Muscle of leg (tissue), 11 donors: Measurements from ENCODE around the gene OCRL. TPM values are rescaled to one million over a fixed set of nuclear protein-coding genes. Genes with fewer than 3 reads are reported as not detected.
A peak's percentile ranks its signal among the peaks of the same experiment; 100 is the strongest.

Experiments
- DNase-seq: peaks from one replicate; pipeline ENCODE4 v3.0.0; 2013
- H3K27ac ChIP-seq: one replicate; pipeline ENCODE4 v1.5.1; 2013; ENCODE audit warnings: mild to moderate bottlenecking, low read length, control low read depth
- H3K27me3 ChIP-seq: one replicate; pipeline ENCODE4 v1.6.1; 2013; ENCODE audit warnings: low read length; ENCODE audit not compliant: control insufficient read depth, insufficient read depth
- H3K36me3 ChIP-seq: one replicate; pipeline ENCODE4 v1.6.1; 2013; ENCODE audit warnings: low read length; ENCODE audit not compliant: control insufficient read depth, insufficient read depth
- H3K4me1 ChIP-seq: one replicate; pipeline ENCODE4 v1.6.1; 2013; ENCODE audit warnings: low read length; ENCODE audit not compliant: control insufficient read depth, insufficient read depth
- H3K4me3 ChIP-seq: one replicate; pipeline ENCODE4 v1.5.1; 2013; ENCODE audit warnings: low read length, control low read depth
- H3K9me3 ChIP-seq: replicated peaks from 2 replicates; pipeline ENCODE4 v1.6.1; 2013; ENCODE audit warnings: low read depth, low read length; ENCODE audit not compliant: control insufficient read depth
- WGBS: methylation state at CpG from one replicate; pipeline ENCODE4 v1.1.5; 2013; ENCODE audit warnings: missing lambda C conversion rate; ENCODE audit not compliant: insufficient coverage; 5-methylcytosine and 5-hydroxymethylcytosine counted together
- polyA plus RNA-seq, 8 donors: library from polyadenylated mRNA; unstranded; fragments of 120-200 nt; gene quantifications; one replicate each; pipeline versions ENCODE4 v1.2.1 to v1.2.3, GENCODE V29; 2013; ENCODE audit warnings: inconsistent platforms in 1 of 8, low replicate concordance in 1 of 8; ENCODE audit not compliant: insufficient read length in 8 of 8, insufficient read depth in 1 of 8
- total RNA-seq: library from RNA; stranded (reverse); fragments of 120-200 nt; gene quantifications from one replicate; pipeline ENCODE4 v1.2.4, GENCODE V29; 2013

OCRL gene
- total and polyA plus RNA-seq, 9 donors, result 7.7 to 17.3 (median 12.7) TPM

DNA sequence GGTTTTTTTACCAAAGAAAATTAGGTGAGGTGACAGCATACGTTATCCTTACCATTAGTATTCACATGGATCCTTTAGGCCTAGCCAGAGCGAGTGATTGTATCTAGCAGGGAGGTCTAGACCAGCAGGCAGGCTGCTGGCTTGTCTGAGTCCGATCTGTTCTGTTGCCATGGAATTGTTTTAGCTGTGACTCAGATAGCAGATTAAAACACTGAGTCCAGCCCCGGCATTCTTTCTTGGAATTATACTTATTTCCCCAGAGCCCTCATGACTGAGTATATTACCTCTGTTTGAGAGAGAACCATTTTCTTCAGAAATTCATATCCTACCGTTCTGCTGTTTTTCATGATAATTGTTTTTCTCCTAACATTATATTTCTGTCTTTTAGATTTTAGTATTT, 37.4 kb downstream of the OCRL start:
- 55% methylated on average over 2 of the region's 5 CpGs for WGBS
- H3K27me3 ChIP-seq, result peaks cover 5% of the 10 kb centered on the region

DNA sequence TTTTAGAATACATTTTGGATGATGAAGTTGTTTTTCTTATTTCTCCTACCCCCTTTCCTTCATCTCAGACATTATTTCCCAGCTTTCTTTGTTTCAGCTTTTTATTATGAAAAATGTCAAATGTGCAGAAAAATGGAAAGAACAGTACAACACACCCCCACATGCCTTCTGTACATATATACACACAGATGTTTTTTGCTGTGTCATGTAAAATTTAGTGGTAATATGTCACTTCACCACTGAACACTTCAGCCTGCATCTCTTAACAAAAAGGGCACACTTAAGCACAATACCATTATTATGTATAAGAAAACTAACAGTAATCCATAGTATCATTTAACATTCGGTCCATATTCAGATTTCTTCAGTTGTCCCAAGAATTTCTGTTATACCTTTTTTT, 37.8 kb downstream of the OCRL start:
- no peak for DNase-seq
- peaks cover 16% of the 10 kb centered on the region for H3K36me3 ChIP-seq
- no peaks in the 10 kb centered on the region for H3K4me1 ChIP-seq
- H3K4me3 ChIP-seq, result no peak overlapping the region
- WGBS, result no CpG with 5 or more reads among the region's 1 CpG
- no peaks in the 10 kb centered on the region for H3K9me3 ChIP-seq
- no peak overlapping the region for H3K27ac ChIP-seq
- H3K27me3 ChIP-seq, result peaks cover 5% of the 10 kb centered on the region

More for the DNA sequence above, 37.4 kb downstream of the OCRL start:
- Histone ChIP-seq H3K4me3 (no peak overlapping the region), H3K36me3 (peaks cover 16% of the 10 kb centered on the region), H3K27ac (no peak overlapping the region), H3K4me1 (no peaks in the 10 kb centered on the region), H3K9me3 (no peaks in the 10 kb centered on the region)
- DNase-seq, result peak; percentile 88

DNA sequence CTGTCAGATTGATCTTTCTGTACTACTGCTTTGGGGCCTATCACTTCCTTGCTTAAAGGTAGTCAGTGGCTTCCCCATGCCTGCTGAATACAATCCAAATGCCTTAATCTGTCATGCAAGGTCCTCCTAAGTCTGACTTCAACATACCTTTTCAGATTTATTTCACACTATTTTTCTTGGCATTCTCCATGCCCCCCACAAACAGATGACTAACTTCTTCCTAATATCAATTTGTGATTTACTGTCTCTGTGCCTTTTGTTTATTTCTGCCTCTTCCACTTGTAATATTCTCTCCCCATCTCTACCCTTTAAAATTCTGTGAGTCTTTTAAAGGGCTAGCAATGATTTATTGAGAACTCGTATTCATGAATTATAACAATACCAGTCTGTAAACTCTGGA, 41.8 kb downstream of the OCRL start:
- DNase-seq, result no peak
- H3K27ac ChIP-seq, result no peak overlapping the region
- H3K27me3 ChIP-seq, result peaks cover 6% of the 10 kb centered on the region
- peaks cover 5% of the 10 kb centered on the region for H3K36me3 ChIP-seq
- H3K4me3 ChIP-seq, result no peak overlapping the region
- WGBS, result no CpG with 5 or more reads among the region's 1 CpG
- no peaks in the 10 kb centered on the region for H3K9me3 ChIP-seq
- no peaks in the 10 kb centered on the region for H3K4me1 ChIP-seq

DNA sequence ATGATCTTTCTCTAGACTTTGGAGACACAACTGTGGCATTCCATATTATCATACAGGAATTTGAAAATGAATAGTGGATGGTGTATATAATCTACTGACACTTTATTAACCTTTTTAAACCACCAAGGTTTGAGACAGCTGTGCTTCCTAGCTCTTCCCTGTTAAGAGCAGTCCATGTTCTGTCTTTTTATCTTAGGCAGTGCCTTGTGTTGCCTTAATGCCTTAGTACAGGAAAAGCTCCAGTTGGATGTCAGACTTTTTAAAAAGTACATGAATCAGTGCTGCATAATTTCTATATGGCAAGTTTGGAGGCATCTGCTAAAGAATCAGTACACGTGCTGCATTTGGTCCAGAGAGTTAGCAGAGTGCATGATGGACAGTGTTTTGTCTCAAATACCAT, 45.1 kb downstream of the OCRL start:
- Histone ChIP-seq H3K4me1 (peaks cover 2% of the 10 kb centered on the region), H3K4me3 (no peak overlapping the region), H3K27me3 (peaks cover 20% of the 10 kb centered on the region), H3K36me3 (peaks cover 26% of the 10 kb centered on the region), H3K27ac (no peak overlapping the region), H3K9me3 (no peaks in the 10 kb centered on the region)
- 57% methylated on average over 1 of the region's 1 CpG for WGBS
- no peak for DNase-seq

DNA sequence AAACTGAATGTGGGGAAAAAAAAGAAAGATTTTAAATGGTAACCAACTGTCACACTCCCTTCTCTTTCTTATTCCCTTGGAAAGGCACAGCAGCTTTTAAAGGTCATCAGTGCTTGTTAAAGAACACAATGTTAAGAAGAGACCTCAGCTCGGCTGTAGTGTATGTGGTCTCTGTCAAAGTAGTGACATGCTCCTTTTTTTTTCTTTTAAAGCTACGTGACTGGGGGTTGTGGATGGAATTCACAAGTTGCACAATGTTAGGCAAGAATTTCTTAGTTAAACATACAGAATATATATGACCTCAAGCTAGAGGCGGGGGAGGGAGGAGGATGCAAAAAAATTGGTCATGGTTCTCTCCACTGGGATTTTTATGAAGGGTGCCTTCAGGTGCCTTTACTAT, 45.6 kb downstream of the OCRL start:
- Histone ChIP-seq H3K9me3 (no peaks in the 10 kb centered on the region), H3K36me3 (peaks cover 29% of the 10 kb centered on the region), H3K27me3 (peaks cover 19% of the 10 kb centered on the region), H3K4me1 (peaks cover 2% of the 10 kb centered on the region), H3K4me3 (no peak overlapping the region), H3K27ac (no peak overlapping the region)
- DNase-seq, result no peak
- 17% methylated on average over 1 of the region's 3 CpGs for WGBS

DNA sequence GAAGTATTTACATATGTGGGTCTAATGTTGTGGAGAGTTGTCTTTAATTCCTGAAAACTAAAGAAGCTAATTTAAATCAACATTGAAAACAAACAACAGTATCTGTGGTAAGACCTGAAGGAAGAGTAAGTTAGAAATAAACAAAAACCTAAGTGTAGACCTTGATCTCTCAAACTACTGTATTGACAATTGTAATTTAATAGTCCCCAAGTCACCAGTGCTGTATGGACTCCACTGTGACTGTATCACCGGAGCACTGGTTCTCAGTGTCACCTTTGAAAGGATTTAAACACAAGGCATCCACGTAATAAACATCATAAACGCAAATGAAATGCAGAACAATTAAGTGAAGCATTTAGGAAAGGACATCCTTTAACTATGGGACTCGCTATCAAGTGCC, 46.4 kb downstream of the OCRL start:
- H3K27me3 ChIP-seq, result peaks cover 17% of the 10 kb centered on the region
- peaks cover 34% of the 10 kb centered on the region for H3K36me3 ChIP-seq
- H3K4me1 ChIP-seq, result peaks cover 2% of the 10 kb centered on the region
- no CpG with 5 or more reads among the region's 4 CpGs for WGBS
- no peak overlapping the region for H3K27ac ChIP-seq
- no peak for DNase-seq
- no peaks in the 10 kb centered on the region for H3K9me3 ChIP-seq
- no peak overlapping the region for H3K4me3 ChIP-seq

DNA sequence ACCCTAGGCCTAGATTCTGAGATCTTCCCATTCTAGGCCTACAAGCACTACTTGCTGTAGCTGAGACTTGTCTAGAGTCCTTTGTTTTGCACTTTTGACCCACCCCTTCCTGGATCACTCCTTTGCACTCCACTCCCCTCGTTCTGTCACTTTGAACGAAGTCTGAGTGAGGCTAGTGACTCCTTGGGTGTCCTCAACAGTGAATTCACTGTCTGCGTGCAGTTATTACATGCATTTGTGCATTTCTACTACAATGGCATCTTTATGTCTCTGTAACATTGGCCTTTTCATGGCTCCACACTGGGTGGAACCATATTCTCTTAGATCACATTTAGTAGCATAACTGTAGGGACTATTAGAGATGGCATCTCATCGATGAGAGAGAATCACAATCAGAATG, 50.5 kb downstream of the OCRL start:
- Histone ChIP-seq H3K9me3 (no peaks in the 10 kb centered on the region), H3K36me3 (peaks cover 39% of the 10 kb centered on the region), H3K4me3 (no peak overlapping the region), H3K4me1 (peaks cover 11% of the 10 kb centered on the region), H3K27me3 (peaks cover 21% of the 10 kb centered on the region), H3K27ac (no peak overlapping the region)
- 59% methylated on average over 3 of the region's 4 CpGs for WGBS
- no peak for DNase-seq

DNA sequence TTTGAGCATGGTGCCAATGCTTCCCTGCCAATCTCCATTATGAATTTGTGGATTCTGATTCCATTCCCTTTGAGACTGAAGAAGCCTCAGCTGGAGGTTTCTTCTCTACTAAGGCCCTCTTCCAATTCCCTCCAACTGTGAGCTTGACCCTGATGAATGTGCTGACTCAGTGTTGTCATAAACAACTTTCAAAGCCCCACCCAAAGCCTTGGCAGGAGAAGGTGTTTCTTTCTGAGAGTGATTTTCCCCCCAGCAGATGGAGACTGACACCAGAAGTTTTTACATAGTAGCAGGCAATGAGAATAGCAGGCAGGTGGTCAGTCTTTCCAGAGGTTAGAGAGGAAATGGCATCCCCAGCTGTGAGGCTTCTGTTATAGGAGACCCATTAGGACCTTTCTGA, 53.1 kb downstream of the OCRL start:
- Histone ChIP-seq H3K9me3 (no peaks in the 10 kb centered on the region), H3K4me1 (peaks cover 11% of the 10 kb centered on the region), H3K4me3 (no peak overlapping the region), H3K36me3 (peaks cover 31% of the 10 kb centered on the region), H3K27ac (peak overlapping the region; percentile 29), H3K27me3 (peaks cover 18% of the 10 kb centered on the region)
- DNase-seq, result peak; percentile 81

DNA sequence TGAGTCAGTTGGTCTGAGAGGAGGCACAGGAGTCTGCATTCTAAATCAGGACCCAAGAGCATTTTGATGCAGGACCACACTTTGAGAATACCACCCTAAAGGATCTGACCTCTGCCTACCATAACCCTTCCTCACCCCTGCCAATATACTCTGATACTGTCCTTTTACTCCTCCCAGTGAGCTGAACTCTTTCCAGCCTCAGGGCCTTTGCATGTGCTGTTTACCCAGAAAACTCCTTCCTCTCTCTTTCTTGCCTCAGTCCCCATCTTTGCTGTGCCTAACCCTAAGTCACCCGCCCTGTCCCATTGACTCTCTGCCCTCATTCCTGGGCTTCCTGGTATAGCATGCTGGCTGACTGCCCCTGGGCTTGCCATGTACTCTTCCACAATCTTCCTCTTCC, 54.7 kb downstream of the OCRL start:
- no peak overlapping the region for H3K4me3 ChIP-seq
- no peak for DNase-seq
- H3K4me1 ChIP-seq, result peaks cover 9% of the 10 kb centered on the region
- H3K36me3 ChIP-seq, result peaks cover 16% of the 10 kb centered on the region
- no peaks in the 10 kb centered on the region for H3K9me3 ChIP-seq
- no peak overlapping the region for H3K27ac ChIP-seq
- H3K27me3 ChIP-seq, result peaks cover 12% of the 10 kb centered on the region
- WGBS, result 81% methylated on average over 1 of the region's 1 CpG

DNA sequence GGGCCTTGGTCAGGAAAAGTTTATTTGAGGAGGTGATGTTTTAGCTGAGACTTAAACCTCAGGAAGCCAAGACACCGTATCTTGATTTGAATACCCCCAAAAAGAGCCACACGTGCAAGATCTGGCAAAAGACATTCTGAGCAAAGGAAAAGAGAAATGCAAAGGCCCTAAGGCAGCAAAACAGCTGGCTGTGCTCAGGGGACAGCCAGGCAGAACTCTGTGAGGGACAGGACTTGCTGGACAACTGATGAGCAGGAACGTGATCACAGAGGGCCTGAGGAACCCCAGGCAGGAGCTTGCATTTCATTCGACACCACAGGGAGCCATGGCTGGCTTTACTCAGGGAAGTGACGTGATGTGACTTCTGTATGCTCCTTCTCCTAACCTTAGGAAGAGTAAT, 56.0 kb downstream of the OCRL start:
- H3K9me3 ChIP-seq, result no peaks in the 10 kb centered on the region
- H3K27ac ChIP-seq, result no peak overlapping the region
- 49% methylated on average over 2 of the region's 5 CpGs for WGBS

DNA sequence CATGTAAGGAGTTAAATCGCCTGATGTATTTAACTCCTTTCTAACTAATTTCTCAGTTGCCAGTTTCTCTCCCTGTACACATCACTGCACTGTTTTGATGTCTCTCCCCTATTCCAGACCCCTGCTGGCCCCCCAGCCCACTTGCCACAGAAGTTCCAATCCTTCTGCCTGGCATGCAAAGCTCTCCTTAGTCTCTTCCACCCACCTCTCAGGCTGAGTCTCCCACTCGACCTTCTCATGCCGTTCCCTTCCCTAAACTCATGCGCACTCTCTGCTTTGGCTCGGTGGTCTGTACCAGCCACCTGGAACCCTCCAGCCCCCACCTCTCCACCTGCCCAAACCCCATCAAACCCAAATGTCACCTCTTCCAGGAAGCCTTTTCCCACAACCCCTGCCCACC, 57.8 kb downstream of the OCRL start:
- H3K9me3 ChIP-seq, result no peaks in the 10 kb centered on the region
- no peak for DNase-seq
- H3K27me3 ChIP-seq, result peaks cover 13% of the 10 kb centered on the region
- WGBS, result 58% methylated on average over 5 of the region's 5 CpGs
- H3K27ac ChIP-seq, result no peak overlapping the region
- H3K36me3 ChIP-seq, result peaks cover 2% of the 10 kb centered on the region
- no peak overlapping the region for H3K4me3 ChIP-seq
- peaks cover 5% of the 10 kb centered on the region for H3K4me1 ChIP-seq

More for the DNA sequence above, 56.0 kb downstream of the OCRL start:
- no peak overlapping the region for H3K4me3 ChIP-seq
- peaks cover 15% of the 10 kb centered on the region for H3K27me3 ChIP-seq
- no peak for DNase-seq
- peaks cover 8% of the 10 kb centered on the region for H3K36me3 ChIP-seq
- H3K4me1 ChIP-seq, result peaks cover 9% of the 10 kb centered on the region
